SK-N-SH treated with all-trans-retinoic acid at 6 μM for 48 hours (cell line): ENCODE data around the gene KIF26A.

ENCODE experiments used
- ARNTL ChIP-seq: fragments of 450-650 bp; formaldehyde crosslinking; IDR thresholded peaks from 2 replicates; pipeline ENCODE4 v1.5.0; 2020; ENCODE audit warnings: low read depth, mild to moderate bottlenecking, moderate library complexity, borderline replicate concordance
- BACH2 ChIP-seq: fragments of 250-450 bp; sonication (Bioruptor Pico); IDR thresholded peaks from 2 replicates; pipeline ENCODE4 v1.9.0; 2021; ENCODE audit warnings: mild to moderate bottlenecking, borderline replicate concordance
- CSDC2 ChIP-seq: fragments of 250-450 bp; sonication (Bioruptor Pico); IDR thresholded peaks from 2 replicates; pipeline ENCODE4 v1.5.0; 2020; ENCODE audit warnings: mild to moderate bottlenecking, moderate library complexity
- ESRRG ChIP-seq: fragments of 250-450 bp; sonication (Bioruptor Pico); IDR thresholded peaks from 2 replicates; pipeline ENCODE4 v1.6.1; 2021; ENCODE audit warnings: mild to moderate bottlenecking
- PATZ1 ChIP-seq: fragments of 250-450 bp; sonication (Bioruptor Pico); IDR thresholded peaks from 2 replicates; pipeline ENCODE4 v1.8.0; 2020; ENCODE audit warnings: mild to moderate bottlenecking, moderate library complexity, borderline replicate concordance
- POU6F1 ChIP-seq: fragments of 250-450 bp; sonication (Bioruptor Pico); IDR thresholded peaks from 2 replicates; pipeline ENCODE4 v1.8.0; 2021; ENCODE audit warnings: low read depth, mild to moderate bottlenecking, moderate library complexity, borderline replicate concordance
- RARB ChIP-seq: fragments of 250-450 bp; sonication (Bioruptor Pico); IDR thresholded peaks from 2 replicates; pipeline ENCODE4 v1.8.0; 2021; ENCODE audit warnings: mild to moderate bottlenecking, moderate library complexity
- SNAI2 ChIP-seq: fragments of 250-450 bp; sonication (Bioruptor Pico); IDR thresholded peaks from 2 replicates; pipeline ENCODE4 v1.5.0; 2020; ENCODE audit warnings: mild to moderate bottlenecking, moderate library complexity
- TOX ChIP-seq: fragments of 250-450 bp; sonication (Bioruptor Pico); IDR thresholded peaks from 2 replicates; pipeline ENCODE4 v1.8.0; 2021; ENCODE audit warnings: mild to moderate bottlenecking, moderate library complexity, borderline replicate concordance
- TSHZ2 ChIP-seq: fragments of 250-450 bp; sonication (Bioruptor Pico); IDR thresholded peaks from 2 replicates; pipeline ENCODE4 v1.5.0; 2020; ENCODE audit warnings: mild to moderate bottlenecking, moderate library complexity
- ZC3H10 ChIP-seq: fragments of 250-450 bp; sonication (Bioruptor Pico); IDR thresholded peaks from 2 replicates; pipeline ENCODE4 v1.5.1; 2021; ENCODE audit warnings: mild to moderate bottlenecking, moderate library complexity
- ZFP3 ChIP-seq: fragments of 250-450 bp; sonication (Bioruptor Pico); IDR thresholded peaks from 2 replicates; pipeline ENCODE4 v1.5.0; 2020; ENCODE audit warnings: mild to moderate bottlenecking, moderate library complexity
- ZNF565 ChIP-seq: fragments of 450-650 bp; formaldehyde crosslinking; conservative IDR thresholded peaks from 2 replicates; pipeline ENCODE4 v1.5.0; 2020; ENCODE audit warnings: low read depth, mild to moderate bottlenecking, moderate library complexity
- TF ChIP-seq, protein P1 (sequence below): fragments of 250-450 bp; sonication (Bioruptor Pico); IDR thresholded peaks from 2 replicates; pipeline ENCODE4 v1.5.1; 2020; ENCODE audit warnings: low read depth, mild to moderate bottlenecking, moderate library complexity

DNA sequence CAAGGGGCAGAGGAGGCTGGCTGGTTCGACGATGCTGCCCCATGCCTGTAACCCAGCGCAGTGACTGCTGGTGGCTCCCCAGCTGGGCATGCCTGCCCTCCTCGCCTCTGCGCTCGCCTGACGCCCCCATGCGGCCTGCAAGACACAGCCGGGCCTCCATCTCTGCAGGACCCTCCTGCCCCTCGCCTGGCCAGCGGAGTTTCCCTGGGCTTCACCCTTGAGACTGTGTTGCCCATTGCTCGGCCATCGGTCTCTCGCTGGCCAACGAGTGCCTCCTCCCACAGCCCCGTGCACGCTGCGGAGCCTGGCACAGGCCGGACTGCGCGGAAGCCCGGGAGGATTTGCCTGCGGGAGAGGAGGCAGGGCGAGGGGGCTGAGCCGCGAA is 35.3 kb upstream of the KIF26A start:
- TF ChIP-seq ARNTL: no peak
- TF ChIP-seq SNAI2 (CRISPR knock-in tag): no peak
- no peak for TF ChIP-seq ZC3H10 (CRISPR knock-in tag)
- TF ChIP-seq, protein P1, sequence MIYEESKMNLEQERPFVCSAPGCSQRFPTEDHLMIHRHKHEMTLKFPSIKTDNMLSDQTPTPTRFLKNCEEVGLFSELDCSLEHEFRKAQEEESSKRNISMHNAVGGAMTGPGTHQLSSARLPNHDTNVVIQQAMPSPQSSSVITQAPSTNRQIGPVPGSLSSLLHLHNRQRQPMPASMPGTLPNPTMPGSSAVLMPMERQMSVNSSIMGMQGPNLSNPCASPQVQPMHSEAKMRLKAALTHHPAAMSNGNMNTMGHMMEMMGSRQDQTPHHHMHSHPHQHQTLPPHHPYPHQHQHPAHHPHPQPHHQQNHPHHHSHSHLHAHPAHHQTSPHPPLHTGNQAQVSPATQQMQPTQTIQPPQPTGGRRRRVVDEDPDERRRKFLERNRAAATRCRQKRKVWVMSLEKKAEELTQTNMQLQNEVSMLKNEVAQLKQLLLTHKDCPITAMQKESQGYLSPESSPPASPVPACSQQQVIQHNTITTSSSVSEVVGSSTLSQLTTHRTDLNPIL (CRISPR knock-in tag): no peak
- no peak for TF ChIP-seq BACH2 (CRISPR knock-in tag)
- TF ChIP-seq POU6F1 (CRISPR knock-in tag): no peak
- no peak for TF ChIP-seq PATZ1 (CRISPR knock-in tag)
- TF ChIP-seq TSHZ2 (CRISPR knock-in tag): no peak
- TF ChIP-seq ESRRG (CRISPR knock-in tag): no peak
- no peak for TF ChIP-seq TOX (CRISPR knock-in tag)
- TF ChIP-seq RARB (CRISPR knock-in tag): no peak
- TF ChIP-seq ZNF565 (CRISPR knock-in tag): no peak
- TF ChIP-seq ZFP3 (CRISPR knock-in tag): no peak
- no peak for TF ChIP-seq CSDC2
